Activated naive CD4-positive, alpha-beta T cell treated with anti-CD3 and anti-CD28 coated beads for 36 hours (primary cell): ENCODE results near the gene SNED1. TPM values are rescaled to one million over a fixed set of nuclear protein-coding genes. Genes with fewer than 3 reads are reported as not detected.

Source experiments
- CTCF ChIA-PET: fragments of 350-600 bp; sonication (Branson Sonifier 250); formaldehyde crosslinking; loops from one replicate; lab custom pipeline; 2021; ENCODE audit warnings: antibody characterized with exemption; lab: Charles Lee
- DNase-seq: peaks from one replicate; pipeline ENCODE4 v3.0.0-alpha.2; 2020
- H3K27ac Mint-ChIP-seq: one replicate; pipeline ENCODE4 v1.8.0; 2021; ENCODE audit warnings: mild to moderate bottlenecking, mixed read lengths
- H3K27me3 Mint-ChIP-seq: one replicate; pipeline ENCODE4 v1.8.0; 2021; ENCODE audit warnings: low read depth, mixed read lengths
- H3K36me3 Mint-ChIP-seq: one replicate; pipeline ENCODE4 v1.8.0; 2021; ENCODE audit warnings: low read depth, mixed read lengths
- H3K4me1 Mint-ChIP-seq: one replicate; pipeline ENCODE4 v1.8.0; 2021; ENCODE audit warnings: low read depth, mixed read lengths
- H3K4me3 Mint-ChIP-seq: one replicate; pipeline ENCODE4 v1.8.0; 2021; ENCODE audit warnings: mild to moderate bottlenecking, moderate library complexity, mixed read lengths
- H3K9me3 Mint-ChIP-seq: one replicate; pipeline ENCODE4 v1.8.0; 2021; ENCODE audit warnings: mixed read lengths
- intact Hi-C: fragments of 100-400 bp; cut with micrococcal nuclease; formaldehyde crosslinking; loops from one replicate; pipeline ENCODE4 v1.15.1; 2023
- total RNA-seq, 2 experiments: library from RNA; stranded (reverse); gene quantifications; one replicate each; pipeline ENCODE4 v1.2.3, GENCODE V29; 2021

SNED1 gene
- total RNA-seq, 2 experiments from 2014 or later: 0.35 to 0.60 TPM

DNA sequence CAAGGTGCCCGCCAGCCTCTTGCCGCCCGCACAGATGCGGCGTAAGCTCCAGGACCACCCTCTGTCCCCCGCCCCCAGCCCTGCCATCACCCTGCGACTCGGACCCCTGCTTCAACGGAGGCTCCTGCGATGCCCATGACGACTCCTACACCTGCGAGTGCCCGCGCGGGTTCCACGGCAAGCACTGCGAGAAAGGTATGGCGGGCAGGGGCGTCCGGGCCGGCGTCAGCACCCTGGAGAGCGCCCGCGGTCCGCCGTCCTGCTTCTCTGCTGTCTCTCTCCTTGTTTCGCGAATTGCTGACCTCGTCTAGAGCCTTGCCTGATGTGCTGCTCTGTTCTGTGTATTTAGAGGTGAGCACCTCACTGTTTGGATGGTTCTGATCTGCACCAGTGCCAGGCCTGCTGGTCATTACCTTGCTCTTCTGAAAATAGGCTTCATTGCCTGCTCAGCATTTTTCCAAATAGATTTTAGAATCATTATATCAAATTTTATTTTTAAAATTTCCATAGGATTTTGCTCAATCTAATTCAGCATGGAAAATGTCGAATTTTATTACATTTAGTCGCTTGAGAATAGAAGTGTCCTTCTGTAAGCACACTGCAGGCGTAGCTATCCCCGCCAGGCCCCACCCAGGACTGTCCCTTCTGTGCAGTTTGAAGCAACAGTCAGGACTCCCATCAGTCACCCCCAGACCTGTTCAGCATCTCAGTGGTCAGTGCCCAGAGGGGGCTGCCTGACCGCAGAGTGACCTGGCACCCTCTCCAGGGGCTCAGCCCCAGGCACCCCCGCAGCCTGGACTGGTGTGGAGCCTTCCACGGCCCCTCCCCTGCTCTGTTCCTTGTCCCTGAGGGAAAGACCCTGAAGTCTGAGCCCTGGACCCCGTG lies 51.6 kb downstream of the SNED1 start:
- DNase-seq: no peak
- H3K27ac Mint-ChIP-seq: no peak overlapping the region
- no peaks in the 10 kb centered on the region for H3K4me1 Mint-ChIP-seq

DNA sequence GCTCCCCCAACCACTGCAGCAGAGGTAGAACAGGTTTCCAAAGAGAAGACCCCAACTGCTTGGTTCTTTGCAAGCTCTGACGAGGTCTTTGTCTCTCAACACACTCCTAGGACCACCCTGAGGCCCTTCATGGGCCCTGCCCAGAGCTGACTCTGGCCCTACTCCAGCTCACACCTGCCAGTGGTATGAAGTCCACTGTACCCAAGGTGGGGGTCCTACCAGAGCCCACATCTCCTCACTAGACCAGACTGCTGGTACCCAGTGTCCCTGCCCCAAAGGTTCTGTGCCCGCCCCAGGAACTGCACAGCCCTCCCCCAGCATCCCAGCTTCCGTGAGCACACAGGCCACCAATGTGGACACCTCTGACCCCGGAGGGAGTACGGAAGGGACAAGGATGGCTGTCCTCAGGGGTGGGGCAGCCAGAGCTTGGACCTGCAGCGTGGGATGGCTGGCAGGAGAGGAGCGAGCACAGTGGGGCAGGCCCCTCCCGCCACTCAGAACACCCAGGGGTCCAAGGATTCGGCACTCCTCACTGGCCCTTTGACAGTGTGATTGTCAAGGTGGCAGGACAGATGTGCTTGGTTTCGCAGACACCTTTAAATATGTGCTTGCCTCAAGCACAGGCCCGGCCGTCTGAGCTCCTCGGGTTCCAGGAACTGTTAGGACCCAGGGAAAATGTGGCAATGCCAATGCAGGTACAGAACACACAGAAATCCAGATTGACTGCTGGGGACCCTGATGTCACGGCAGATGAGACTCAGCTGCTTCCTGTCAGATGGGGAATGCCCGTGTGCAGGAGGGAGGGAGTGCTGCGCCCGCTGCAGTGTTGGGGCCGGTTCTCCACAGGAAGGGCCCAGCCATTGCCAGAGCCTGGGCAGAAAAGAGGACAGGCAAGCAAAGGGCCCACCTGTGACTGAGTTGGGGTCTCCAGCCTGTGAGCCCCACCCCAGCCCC lies 52.5 kb downstream of the SNED1 start:
- Mint-ChIP-seq H3K9me3 (no peaks in the 10 kb centered on the region), H3K36me3 (peaks cover 2% of the 10 kb centered on the region), H3K27me3 (no peaks in the 10 kb centered on the region), H3K4me1 (no peaks in the 10 kb centered on the region), H3K4me3 (no peak overlapping the region), H3K27ac (no peak overlapping the region)
- CTCF ChIA-PET: no interaction called here
- peak; percentile 10 for DNase-seq
- intact Hi-C loops: no loop called here

More for the DNA sequence above, 51.6 kb downstream of the SNED1 start:
- peaks cover 4% of the 10 kb centered on the region for H3K36me3 Mint-ChIP-seq
- H3K27me3 Mint-ChIP-seq: no peaks in the 10 kb centered on the region
- intact Hi-C loops: no loop called here
- CTCF ChIA-PET: interaction anchor here (0.5 to 1.4 kb wide), 2 partner anchors 28 to 658 kb away, joined by 3 to 7 read pairs; no protein-coding TSS in a partner anchor
- H3K4me3 Mint-ChIP-seq: no peak overlapping the region
- H3K9me3 Mint-ChIP-seq: no peaks in the 10 kb centered on the region

DNA sequence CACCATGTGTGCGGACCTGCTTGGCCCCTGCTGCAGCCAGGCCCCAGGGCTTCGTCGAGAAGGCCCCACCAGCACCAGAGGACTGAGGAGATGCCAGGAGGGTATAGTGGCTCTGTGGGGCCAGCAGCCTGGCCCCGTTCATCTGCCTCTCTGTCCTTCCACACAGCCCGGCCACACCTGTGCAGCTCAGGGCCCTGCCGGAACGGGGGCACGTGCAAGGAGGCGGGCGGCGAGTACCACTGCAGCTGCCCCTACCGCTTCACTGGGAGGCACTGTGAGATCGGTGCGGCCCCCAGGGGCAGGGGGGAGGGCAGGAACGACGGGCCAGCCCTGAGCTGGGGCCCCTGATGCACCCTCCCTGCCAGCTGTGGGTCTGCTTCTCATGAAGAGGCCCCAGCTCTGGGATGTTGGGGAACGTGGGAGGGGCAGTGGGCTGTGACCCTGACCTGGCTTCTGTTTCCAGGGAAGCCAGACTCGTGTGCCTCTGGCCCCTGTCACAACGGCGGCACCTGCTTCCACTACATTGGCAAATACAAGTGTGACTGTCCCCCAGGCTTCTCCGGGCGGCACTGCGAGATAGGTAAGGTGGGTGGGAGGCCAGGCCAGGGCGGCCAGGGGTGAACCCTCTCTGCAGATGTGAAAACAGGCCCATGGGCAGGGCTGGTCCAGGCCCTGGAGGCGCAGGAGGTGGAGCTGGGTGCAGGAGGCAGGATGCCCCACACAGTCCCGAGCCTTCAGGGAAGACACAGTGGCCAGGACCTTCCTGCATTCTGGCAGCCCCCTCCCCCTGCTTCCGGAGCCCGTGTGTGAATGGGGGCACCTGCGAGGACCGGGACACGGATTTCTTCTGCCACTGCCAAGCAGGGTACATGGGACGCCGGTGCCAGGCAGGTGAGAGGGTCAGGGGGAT lies 53.4 kb downstream of the SNED1 start:
- Mint-ChIP-seq H3K9me3 (no peaks in the 10 kb centered on the region), H3K4me1 (no peaks in the 10 kb centered on the region), H3K4me3 (no peak overlapping the region), H3K27ac (no peak overlapping the region), H3K36me3 (no peaks in the 10 kb centered on the region), H3K27me3 (no peaks in the 10 kb centered on the region)
- DNase-seq: no peak
- intact Hi-C loops: no loop called here
- CTCF ChIA-PET: no interaction called here

DNA sequence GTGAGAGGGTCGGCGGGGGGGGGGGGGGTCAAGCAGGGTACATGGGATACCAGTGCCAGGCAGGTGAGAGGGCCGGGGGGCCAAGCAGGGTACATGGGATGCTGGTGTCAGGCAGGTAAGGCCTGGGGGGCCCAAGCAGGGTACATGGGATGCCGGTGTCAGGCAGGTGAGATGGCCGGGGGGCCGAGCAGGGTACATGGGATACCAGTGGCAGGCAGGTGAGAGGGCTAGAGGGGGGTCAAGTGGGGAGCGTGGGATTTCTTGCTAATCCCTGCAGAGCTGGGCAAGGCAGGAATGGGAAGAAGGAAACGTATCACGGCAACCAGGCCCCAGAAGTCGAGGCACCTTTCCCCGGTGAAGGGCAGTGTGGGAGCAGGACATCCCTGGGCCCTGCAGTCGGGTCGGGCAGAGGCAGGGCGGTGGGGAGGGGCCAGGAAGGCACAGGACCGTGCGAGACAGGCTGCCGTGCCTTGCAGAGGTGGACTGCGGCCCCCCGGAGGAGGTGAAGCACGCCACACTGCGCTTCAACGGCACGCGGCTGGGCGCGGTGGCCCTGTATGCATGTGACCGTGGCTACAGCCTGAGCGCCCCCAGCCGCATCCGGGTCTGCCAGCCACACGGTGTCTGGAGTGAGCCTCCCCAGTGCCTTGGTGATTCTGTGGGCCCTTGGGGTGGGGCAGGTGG lies 54.4 kb downstream of the SNED1 start:
- H3K4me1 Mint-ChIP-seq: no peaks in the 10 kb centered on the region
- CTCF ChIA-PET: no interaction called here

DNA sequence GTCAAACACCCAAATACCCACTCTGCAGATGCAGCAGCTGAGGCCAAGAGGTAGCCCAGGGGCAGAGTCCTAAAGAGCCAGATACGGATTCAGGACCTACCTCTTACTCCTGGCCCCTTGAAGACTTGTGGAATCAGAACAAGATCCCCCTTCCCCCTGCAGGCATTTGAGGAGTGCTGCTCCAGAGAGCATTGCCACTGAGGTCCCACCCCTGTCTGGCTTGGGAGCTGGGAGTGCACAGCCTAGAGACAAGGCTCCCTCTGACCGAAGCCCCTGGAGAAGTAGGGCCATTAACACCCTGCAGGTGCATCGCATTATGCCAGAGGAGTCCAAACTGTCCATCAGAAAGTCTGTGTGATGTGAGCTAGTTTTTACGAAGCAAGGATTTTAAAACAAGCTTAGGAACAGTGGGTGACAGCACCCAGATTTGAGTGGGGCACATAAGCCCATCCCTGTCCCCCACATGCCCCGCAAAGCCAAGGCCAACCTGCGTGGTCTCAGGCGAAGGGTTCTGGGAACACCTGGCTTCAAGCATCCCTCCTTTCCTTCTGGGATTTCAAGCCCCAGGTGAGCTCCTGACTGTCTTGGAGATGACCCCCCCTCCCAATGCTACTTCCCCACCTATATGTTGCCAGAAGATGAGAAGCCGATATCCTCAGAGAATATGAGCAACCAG lies 55.3 kb downstream of the SNED1 start:
- DNase-seq: no peak
- Mint-ChIP-seq H3K4me3 (no peak overlapping the region), H3K27ac (no peak overlapping the region), H3K27me3 (no peaks in the 10 kb centered on the region), H3K4me1 (no peaks in the 10 kb centered on the region), H3K36me3 (no peaks in the 10 kb centered on the region), H3K9me3 (no peaks in the 10 kb centered on the region)
- CTCF ChIA-PET: no interaction called here
- intact Hi-C loops: no loop called here

More for the DNA sequence above, 54.4 kb downstream of the SNED1 start:
- intact Hi-C loops: no loop called here
- no peaks in the 10 kb centered on the region for H3K36me3 Mint-ChIP-seq
- DNase-seq: no peak
- no peak overlapping the region for H3K27ac Mint-ChIP-seq
- no peaks in the 10 kb centered on the region for H3K9me3 Mint-ChIP-seq
- H3K4me3 Mint-ChIP-seq: no peak overlapping the region
- no peaks in the 10 kb centered on the region for H3K27me3 Mint-ChIP-seq

DNA sequence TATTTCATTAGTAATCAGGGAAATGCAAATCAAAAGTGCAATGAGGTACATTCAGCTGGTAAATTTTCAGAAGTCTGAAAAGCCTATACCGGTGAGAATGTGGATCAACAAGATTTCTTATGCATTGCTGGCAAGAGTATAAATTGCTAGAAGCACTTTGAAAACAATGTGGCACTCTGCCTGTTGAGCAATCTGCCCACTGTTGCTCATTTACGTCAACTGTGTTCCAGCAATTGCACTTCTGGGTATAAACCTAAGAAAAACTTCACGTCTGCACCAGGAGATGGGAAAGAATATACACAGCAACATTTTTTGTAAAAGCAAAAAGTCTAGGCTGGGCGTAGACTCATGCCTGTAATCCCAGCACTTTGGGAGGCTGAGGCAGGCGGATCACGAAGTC lies 62.9 kb downstream of the SNED1 start:
- H3K27ac Mint-ChIP-seq: no peak overlapping the region
- intact Hi-C loops: no loop called here
- H3K4me1 Mint-ChIP-seq: no peaks in the 10 kb centered on the region
- CTCF ChIA-PET: interaction anchor here (0.6 kb wide), 1 partner anchor 157 kb away, joined by 3 read pairs; no protein-coding TSS in a partner anchor
- no peak for DNase-seq
- H3K36me3 Mint-ChIP-seq: no peaks in the 10 kb centered on the region
- no peaks in the 10 kb centered on the region for H3K27me3 Mint-ChIP-seq
- no peak overlapping the region for H3K4me3 Mint-ChIP-seq
- no peaks in the 10 kb centered on the region for H3K9me3 Mint-ChIP-seq

DNA sequence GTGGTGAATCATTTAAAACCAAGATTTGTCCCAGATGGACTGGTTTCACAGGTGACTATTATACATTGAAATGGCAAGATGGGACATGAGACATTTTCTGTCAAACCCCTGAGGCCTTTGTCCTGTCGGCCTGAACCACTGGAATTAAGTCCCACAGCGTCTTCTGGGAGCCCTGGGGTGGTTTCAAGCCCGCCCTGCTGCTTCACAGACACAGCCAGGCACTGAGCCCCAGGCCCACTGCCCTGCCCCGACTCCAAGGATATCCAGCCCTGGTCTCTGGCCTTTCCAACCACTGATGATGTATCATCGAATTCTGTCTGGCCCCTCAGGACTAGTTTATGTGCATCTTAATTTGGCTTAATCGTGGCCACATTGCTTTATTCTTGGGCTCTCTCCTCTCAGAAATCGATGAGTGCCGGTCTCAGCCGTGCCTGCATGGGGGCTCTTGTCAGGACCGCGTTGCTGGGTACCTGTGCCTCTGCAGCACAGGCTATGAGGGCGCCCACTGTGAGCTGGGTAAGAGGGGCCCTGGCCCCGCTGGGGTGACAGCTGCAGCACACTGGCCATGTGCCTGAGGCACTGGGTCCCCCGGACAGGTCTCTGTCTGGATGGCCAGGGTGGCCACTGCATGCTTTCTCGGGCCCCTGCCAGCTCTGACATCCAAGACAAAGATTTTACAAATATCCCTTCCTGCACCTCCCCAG lies 64.1 kb downstream of the SNED1 start:
- Mint-ChIP-seq H3K27ac (no peak overlapping the region), H3K9me3 (no peaks in the 10 kb centered on the region), H3K4me3 (no peak overlapping the region), H3K27me3 (no peaks in the 10 kb centered on the region), H3K4me1 (no peaks in the 10 kb centered on the region), H3K36me3 (no peaks in the 10 kb centered on the region)
- intact Hi-C loops: no loop called here
- DNase-seq: no peak
- CTCF ChIA-PET: no interaction called here

DNA sequence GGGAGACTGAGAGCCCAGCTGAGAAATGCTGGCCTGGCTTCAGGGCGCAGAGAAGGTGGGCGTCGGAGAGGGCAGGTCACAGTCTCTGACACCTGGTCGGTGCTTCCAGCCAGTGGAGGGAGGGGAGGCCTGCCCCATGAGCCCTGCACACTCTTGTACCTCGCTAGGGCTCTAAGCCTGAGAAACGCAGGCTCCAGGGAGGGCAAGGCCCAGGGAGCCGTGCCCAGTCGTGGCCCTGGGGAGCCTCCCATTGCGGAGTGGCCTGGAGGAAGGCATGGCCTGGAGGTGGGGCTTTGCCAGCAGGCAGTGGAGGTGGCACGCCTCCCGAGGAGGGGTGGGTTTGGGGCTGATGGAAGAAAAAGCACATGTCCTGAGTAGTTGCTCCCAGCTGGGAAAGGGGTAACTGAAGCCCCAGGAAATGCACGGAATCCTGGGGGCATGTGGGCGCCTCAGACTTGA lies 64.7 kb downstream of the SNED1 start:
- H3K36me3 Mint-ChIP-seq: no peaks in the 10 kb centered on the region
- no peaks in the 10 kb centered on the region for H3K9me3 Mint-ChIP-seq
- no peak overlapping the region for H3K27ac Mint-ChIP-seq
- no peaks in the 10 kb centered on the region for H3K27me3 Mint-ChIP-seq
- CTCF ChIA-PET: no interaction called here
- no peaks in the 10 kb centered on the region for H3K4me1 Mint-ChIP-seq
- no peak overlapping the region for H3K4me3 Mint-ChIP-seq
- intact Hi-C loops: no loop called here
- no peak for DNase-seq

DNA sequence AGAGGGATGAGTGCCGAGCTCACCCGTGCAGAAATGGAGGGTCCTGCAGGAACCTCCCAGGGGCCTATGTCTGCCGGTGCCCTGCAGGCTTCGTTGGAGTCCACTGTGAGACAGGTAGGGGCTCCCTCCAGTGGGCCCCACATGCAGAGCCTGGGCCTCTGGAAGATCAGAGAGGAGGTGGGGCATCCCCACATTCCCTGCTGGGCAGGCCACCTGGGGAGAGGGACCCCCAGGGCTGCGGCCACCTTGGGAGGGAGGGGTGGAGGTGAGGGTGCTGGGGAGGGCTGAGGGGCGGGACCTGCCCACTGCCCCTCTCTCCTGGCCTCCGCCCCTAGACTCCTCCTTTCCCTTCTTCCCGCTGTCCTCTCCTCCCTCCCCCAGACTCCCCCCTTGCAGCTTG lies 65.2 kb downstream of the SNED1 start:
- CTCF ChIA-PET: no interaction called here
- Mint-ChIP-seq H3K4me3 (peak overlapping the region; percentile 29), H3K4me1 (no peaks in the 10 kb centered on the region), H3K36me3 (no peaks in the 10 kb centered on the region), H3K27ac (no peak overlapping the region), H3K9me3 (no peaks in the 10 kb centered on the region), H3K27me3 (no peaks in the 10 kb centered on the region)
- intact Hi-C loops: no loop called here
- no peak for DNase-seq

DNA sequence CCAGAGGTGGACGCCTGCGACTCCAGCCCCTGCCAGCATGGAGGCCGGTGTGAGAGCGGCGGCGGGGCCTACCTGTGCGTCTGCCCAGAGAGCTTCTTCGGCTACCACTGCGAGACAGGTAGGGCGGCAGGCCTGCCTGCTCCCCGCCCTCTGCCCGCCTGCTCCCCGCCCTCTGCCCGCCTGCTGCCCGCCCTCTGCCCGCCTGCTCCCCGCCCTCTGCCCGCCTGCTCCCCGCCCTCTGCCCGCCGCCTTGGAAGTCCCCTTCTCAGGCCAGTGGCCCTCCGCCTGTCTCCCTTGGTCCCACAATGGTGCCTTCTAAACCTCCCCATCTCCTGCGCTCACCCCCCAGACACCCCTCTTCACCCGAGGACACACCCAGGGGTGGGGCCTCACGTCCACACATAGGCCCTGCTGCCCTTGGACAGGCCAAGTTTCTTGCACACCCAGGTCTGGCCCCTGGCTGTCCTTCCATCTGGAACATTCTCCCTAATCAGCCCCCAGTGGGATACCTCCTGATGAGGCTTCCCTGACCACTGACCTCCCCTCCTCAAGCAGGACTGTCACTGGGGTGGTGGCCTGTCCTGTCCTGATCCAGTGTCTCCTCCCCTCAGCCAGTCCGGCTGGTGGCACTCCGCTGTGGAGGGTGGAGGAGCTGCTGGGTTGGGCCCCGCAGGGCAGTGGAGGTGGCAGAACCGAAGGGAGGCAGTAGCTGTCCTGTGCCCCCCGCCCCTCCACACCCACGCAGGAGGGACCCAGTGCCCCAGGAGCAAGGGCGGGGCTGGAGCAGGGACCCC lies 65.8 kb downstream of the SNED1 start:
- peak; percentile 55 for DNase-seq
- Mint-ChIP-seq H3K27me3 (no peaks in the 10 kb centered on the region), H3K4me1 (no peaks in the 10 kb centered on the region), H3K27ac (no peak overlapping the region), H3K36me3 (no peaks in the 10 kb centered on the region), H3K4me3 (peak overlapping the region; percentile 29), H3K9me3 (no peaks in the 10 kb centered on the region)
- CTCF ChIA-PET: no interaction called here
- intact Hi-C loops: no loop called here
